ENCODE data around the gene GRIN2A. TPM values are rescaled to one million over a fixed set of nuclear protein-coding genes. Genes with fewer than 3 reads are reported as not detected.
A peak's percentile ranks its signal among the peaks of the same experiment; 100 is the strongest.

Gene GRIN2A
- total RNA-seq, 1 experiment from 2014 or later = 4.8 TPM

DNA sequence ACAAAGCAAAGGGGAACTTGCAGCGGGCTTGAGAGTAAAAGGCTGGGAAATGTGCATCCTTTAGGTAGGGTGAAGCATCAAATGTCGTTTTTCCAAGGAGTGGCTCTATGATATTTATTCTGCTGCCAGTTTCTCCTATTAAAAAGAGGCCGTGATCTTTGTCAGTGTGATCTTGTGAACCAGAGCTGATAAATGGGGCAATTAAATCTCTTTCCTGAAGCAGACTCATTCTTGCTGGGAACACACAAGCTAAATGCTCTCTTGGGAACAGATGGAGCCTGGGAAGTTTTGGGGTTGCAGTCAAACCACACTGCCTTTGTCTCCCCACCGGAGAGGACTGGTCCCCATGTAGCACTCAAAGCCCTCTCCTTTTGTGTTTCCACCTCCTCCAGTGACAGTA lies 408.9 kb downstream of the GRIN2A start:
- DNase-seq (ENCODE audit: low read depth) = no peak

DNA sequence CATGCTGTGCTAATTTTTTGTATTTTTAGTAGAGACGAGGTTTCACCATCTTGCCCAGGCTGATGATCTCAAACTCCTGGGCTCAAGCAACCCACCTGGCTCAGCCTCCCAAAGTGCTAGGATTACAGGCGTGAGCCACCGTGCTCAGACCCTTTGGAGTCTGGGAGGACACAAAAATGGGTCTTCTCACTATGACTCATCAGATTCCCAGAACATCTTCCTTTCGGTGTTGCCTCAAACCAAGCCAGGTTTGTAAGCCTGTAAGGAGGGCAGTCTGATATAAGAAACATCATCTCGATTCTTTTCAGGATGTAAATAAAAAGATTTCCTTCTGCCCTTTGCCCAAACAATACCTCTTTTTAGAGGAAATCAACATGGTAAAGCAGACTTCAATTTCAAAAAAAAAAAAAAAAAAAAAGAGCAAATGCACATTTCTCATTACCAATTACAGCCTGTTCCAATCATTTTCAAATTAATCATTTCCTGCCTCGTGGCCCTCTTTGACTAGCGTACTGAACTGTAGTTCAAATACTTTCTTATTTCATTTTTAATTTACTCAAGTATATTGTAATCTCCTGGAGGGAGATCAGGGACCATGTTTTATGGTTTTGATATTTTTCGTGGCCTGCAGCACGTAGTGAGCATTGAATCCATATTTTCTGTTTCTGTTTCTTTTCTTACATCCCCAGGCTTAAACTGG lies 409.6 kb downstream of the GRIN2A start:
- no peak for DNase-seq (ENCODE audit: low read depth)

- DNase-seq (ENCODE audit: low read depth) = no peak
These were observed 415.3 kb downstream of the GRIN2A start for GRCh38 chr16:9766891-9767290.

GRCh38 chr16:9763505-9763904 lies 418.7 kb downstream of the GRIN2A start:
- no peak for DNase-seq (ENCODE audit: low read depth)

DNA sequence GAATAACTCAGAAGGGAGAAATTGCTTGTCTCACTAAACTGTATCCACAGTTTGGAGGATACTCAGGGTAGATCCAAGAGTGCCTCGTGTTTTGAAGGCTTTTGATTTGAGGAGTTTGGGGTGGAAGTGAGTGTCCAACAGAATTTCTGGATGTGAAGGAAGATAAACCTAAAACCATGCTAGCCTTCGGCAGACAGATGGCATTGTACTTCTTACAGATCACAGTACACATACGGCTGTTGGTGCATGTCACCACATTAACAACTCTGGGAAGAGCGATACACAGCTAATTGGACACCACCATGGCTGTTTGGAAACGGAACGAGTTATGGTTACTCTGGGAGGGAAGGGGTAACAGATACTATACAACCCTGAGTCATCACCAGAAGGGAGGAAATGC lies 420.4 kb downstream of the GRIN2A start:
- peak; percentile 9 for DNase-seq (ENCODE audit: low read depth)

- DNase-seq (ENCODE audit: low read depth) = no peak
These were observed 424.5 kb downstream of the GRIN2A start for GRCh38 chr16:9757687-9758086.

DNA sequence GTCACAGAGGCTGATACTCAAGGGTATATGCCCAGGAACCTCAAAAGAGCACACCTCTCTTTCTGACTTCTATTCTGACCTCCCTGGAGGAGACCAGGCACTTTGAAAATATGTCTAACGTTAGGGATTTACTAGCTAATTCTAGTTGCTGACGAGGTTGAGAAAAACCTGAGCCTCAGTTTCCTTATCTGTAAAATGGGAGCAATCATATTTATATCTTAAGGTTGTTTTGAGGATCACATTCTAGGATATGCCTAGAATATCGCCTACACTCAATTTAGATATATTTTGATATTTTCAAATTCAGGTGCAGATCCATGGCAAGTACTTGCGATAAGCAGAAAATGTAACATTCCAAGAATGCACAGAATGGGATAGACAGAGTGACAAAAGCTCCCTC lies 425.8 kb downstream of the GRIN2A start:
- DNase-seq (ENCODE audit: low read depth) = no peak

- no peak for DNase-seq (ENCODE audit: low read depth)
These were observed 427.1 kb downstream of the GRIN2A start for GRCh38 chr16:9755081-9755480.

DNA sequence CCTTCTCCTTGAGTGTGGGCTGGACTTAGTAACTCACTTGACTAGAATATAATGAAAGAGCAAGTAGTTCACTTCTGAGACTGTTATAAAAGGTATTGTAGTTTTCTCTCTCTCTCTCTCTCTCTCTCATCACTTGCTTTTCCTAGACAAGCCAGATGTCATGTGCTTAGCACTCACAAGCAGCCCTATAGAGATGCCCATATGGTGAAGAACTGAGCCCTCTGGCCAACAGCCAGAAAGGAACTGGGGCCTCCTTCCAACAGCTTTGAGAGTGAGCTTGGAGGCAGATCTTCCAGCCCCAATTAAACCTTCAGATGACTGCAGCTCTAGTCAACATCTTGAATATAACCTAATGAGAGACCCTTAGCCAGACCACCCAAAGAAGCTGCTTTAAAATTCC lies 440.5 kb downstream of the GRIN2A start:
- no peak for DNase-seq (ENCODE audit: low read depth)

DNA sequence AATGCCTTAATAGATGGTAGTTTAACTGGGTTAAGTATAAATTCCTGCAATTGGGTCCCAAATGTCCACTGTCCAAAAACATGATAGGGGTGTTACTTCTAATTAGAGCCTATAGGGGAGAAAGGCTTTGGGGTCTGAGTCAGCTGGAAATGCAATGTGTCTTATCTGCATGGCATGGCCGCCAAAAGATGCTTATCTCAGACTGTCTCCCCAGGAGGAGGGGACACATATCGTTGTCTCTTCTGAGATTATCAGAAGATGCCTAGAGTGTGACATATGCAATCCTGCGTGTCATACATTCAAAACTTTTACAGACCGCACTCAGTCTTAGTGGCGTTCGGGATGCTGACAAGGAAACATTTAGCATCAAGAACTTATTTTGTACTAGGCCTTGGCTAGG lies 442.9 kb downstream of the GRIN2A start:
- no peak for DNase-seq (ENCODE audit: low read depth)

DNA sequence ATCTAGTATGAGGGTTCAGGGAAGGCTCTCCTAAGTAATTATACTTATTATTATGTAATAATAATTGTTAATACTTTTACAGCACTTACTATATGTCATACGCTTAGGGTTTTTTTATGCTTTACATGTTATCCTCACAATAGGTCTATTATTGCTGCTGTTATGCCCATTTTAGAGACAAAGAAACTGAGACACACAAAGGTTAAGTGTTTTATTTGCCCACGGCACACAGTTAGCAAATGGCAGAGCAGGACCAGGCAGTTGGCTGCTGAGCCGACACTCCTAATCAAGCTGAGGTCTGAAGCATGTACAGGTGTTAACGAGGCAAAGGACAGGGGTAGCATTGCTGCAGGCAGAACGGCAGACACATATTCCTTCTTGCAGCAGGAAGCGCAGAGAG lies 443.5 kb downstream of the GRIN2A start:
- DNase-seq (ENCODE audit: low read depth) = no peak

- no peak for DNase-seq (ENCODE audit: low read depth)
These were observed 445.7 kb downstream of the GRIN2A start for GRCh38 chr16:9736547-9736946.

GRCh38 chr16:9723136-9723535 lies 459.1 kb downstream of the GRIN2A start:
- no peak for DNase-seq (ENCODE audit: low read depth)

GRCh38 chr16:9713907-9714306 lies 468.3 kb downstream of the GRIN2A start:
- DNase-seq (ENCODE audit: low read depth) = no peak

DNA sequence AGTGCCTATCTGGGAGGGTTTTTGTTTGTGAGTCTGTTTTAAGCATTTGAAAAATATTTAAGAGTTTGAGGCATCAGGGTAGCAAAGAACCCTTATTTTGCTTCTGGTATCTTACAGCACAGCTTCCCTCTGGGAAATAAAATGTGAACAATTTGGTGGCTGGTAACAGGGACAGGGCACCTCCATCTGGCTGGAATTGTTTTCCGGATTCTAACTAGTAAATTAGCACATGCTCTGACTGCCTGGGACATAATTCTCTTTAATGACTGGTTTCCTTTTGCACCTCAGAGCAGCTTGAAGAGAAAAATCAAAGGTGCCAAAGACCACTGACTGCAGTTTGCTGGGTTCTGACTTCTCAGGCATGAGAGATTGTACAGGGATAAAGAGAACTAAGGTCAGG lies 469.1 kb downstream of the GRIN2A start:
- no peak for DNase-seq (ENCODE audit: low read depth)

GRCh38 chr16:9708972-9709620 lies 473.1 kb downstream of the GRIN2A start:
- no peak for DNase-seq (ENCODE audit: low read depth)

- DNase-seq (ENCODE audit: low read depth) = peak; percentile 81
These were observed 475.9 kb downstream of the GRIN2A start for GRCh38 chr16:9706217-9706836.

- DNase-seq (ENCODE audit: low read depth) = no peak
These were observed 478.5 kb downstream of the GRIN2A start for GRCh38 chr16:9703731-9704130.

Other genes starting within 250 kb of the GRIN2A start
- gene ATF7IP2, start 203.6 kb upstream of the GRIN2A start, total RNA-seq (2014; rRNA removed; shearing (Covaris generic)) = 14.7 and 22.6 TPM in 2 replicates

All from Daoy (cell line).